Fibroblast of lung (primary cell): ENCODE measurements around the gene EFCAB12.

ENCODE experiments used
- CTCF ChIP-seq, 2 donors: IDR thresholded peaks in 1 of 2; conservative IDR thresholded peaks in 1 of 2; 1 replicate in 1 of 2; 2 replicates in 1 of 2; pipeline ENCODE4 v1.5.1; 2011 to 2012; ENCODE audit warnings: low read length in 2 of 2, control low read depth in 1 of 2, inconsistent platforms in 1 of 2, low read depth in 1 of 2, mild to moderate bottlenecking in 1 of 2
- EZH2 ChIP-seq: IDR thresholded peaks from 2 replicates; pipeline ENCODE4 v1.5.1; 2012; ENCODE audit warnings: low read length, control low read depth, mild to moderate bottlenecking; ENCODE audit errors: missing control alignments

- no peak for TF ChIP-seq CTCF (conservative IDR thresholded peaks at IDR 0.05 in 1 of 2, IDR thresholded peaks at IDR 0.05 in 1 of 2; ENCODE audit: low read depth in 1 of 2, low read length in 2 of 2)
- no peak for TF ChIP-seq EZH2
Observed at GRCh38 chr3:129358177-129358771, 70.2 kb downstream of the EFCAB12 start.
